CD4-positive, alpha-beta T cell (primary cell): ENCODE results near the gene PHF23. TPM values are rescaled to one million over a fixed set of nuclear protein-coding genes. Genes with fewer than 3 reads are reported as not detected.

ENCODE experiments used
- ATAC-seq: fragments of 200-7000 bp; cut with Tn5 transposase; one replicate; pipeline ENCODE4 v1.10.0; 2022; ENCODE audit warnings: mild to moderate bottlenecking; ENCODE audit not compliant: poor library complexity
- CTCF ChIA-PET: fragments of 350-600 bp; sonication (Branson Sonifier 250); formaldehyde crosslinking; loops from one replicate; lab custom pipeline; 2021; ENCODE audit warnings: antibody characterized with exemption, inconsistent platforms; lab: Charles Lee
- POLR2A ChIA-PET: fragments of 350-600 bp; sonication (Branson Sonifier 250); formaldehyde crosslinking; loops from one replicate; lab custom pipeline; 2021; ENCODE audit warnings: antibody characterized with exemption, inconsistent platforms; lab: Charles Lee
- DNase-seq, 14 experiments: peaks; one replicate each; pipeline ENCODE4 v3.0.0-alpha.2; 2013 to 2020; ENCODE audit warnings: mixed read lengths in 2 of 14
- H3K27ac ChIP-seq, 2 donors: one replicate each; pipeline versions ENCODE4 v1.5.1 to v1.7.0; 2013; ENCODE audit warnings: low read length in 2 of 2, low read depth in 1 of 2, mild to moderate bottlenecking in 1 of 2
- H3K27me3 ChIP-seq, 2 experiments: 1 replicate in 1 of 2; 2 replicates in 1 of 2; pipeline versions ENCODE4 v1.6.1 to v1.7.0; 2013; ENCODE audit warnings: low read length in 2 of 2, control low read depth in 1 of 2, mild to moderate bottlenecking in 1 of 2, moderate library complexity in 1 of 2; ENCODE audit not compliant: insufficient read depth in 2 of 2, control insufficient read depth in 1 of 2
- H3K36me3 ChIP-seq: one replicate; pipeline ENCODE4 v1.6.1; 2013; ENCODE audit warnings: low read length, control low read depth; ENCODE audit not compliant: insufficient read depth
- H3K4me1 ChIP-seq: one replicate; pipeline ENCODE4 v1.6.1; 2013; ENCODE audit warnings: low read length, control low read depth; ENCODE audit not compliant: insufficient read depth
- H3K4me3 ChIP-seq: one replicate; pipeline ENCODE4 v1.5.1; 2013; ENCODE audit warnings: mild to moderate bottlenecking, low read length, moderate library complexity
- H3K9me3 ChIP-seq, 2 experiments: 1 replicate in 1 of 2; 2 replicates in 1 of 2; pipeline versions ENCODE4 v1.6.1 to v1.7.0; 2013; ENCODE audit warnings: low read length in 2 of 2, mild to moderate bottlenecking in 2 of 2, control low read depth in 1 of 2, moderate library complexity in 1 of 2; ENCODE audit not compliant: control insufficient read depth in 1 of 2, insufficient read depth in 1 of 2
- H3K27ac Mint-ChIP-seq: one replicate; pipeline ENCODE4 v1.8.0; 2020; ENCODE audit warnings: mixed read lengths
- H3K27me3 Mint-ChIP-seq: one replicate; pipeline ENCODE4 v1.8.0; 2021; ENCODE audit warnings: mixed read lengths
- H3K36me3 Mint-ChIP-seq: one replicate; pipeline ENCODE4 v1.8.0; 2021; ENCODE audit warnings: low read depth, mixed read lengths
- H3K4me1 Mint-ChIP-seq: one replicate; pipeline ENCODE4 v1.8.0; 2021; ENCODE audit warnings: low read depth, mixed read lengths
- H3K4me3 Mint-ChIP-seq: one replicate; pipeline ENCODE4 v1.8.0; 2020; ENCODE audit warnings: mild to moderate bottlenecking, mixed read lengths
- H3K9me3 Mint-ChIP-seq: one replicate; pipeline ENCODE4 v1.8.0; 2020; ENCODE audit warnings: mixed read lengths
- intact Hi-C, 2 experiments: fragments of 100-400 bp; cut with DNase I in 1 of 2; cut with micrococcal nuclease in 1 of 2; formaldehyde crosslinking; loops; one replicate each; pipeline versions ENCODE4 v1.15.1 to v1.9.0; 2023 to 2025; cut with DNase I, micrococcal nuclease
- total RNA-seq, 174 experiments: library from RNA in 2 of 174; stranded (reverse) in 2 of 174; gene quantifications; one replicate each; pipeline ENCODE4 v1.2.3 and lab custom pipeline; 2021 to 2026
- TF ChIP-seq, protein P1 (sequence below): fragments of 200-600 bp; IDR thresholded peaks from one replicate; pipeline ENCODE4 v1.8.0; 2022; ENCODE audit warnings: antibody characterized with exemption, mild to moderate bottlenecking

Gene PHF23
- total RNA-seq, 2 experiments from 2014 or later, result 4.5 to 5.1 TPM

DNA sequence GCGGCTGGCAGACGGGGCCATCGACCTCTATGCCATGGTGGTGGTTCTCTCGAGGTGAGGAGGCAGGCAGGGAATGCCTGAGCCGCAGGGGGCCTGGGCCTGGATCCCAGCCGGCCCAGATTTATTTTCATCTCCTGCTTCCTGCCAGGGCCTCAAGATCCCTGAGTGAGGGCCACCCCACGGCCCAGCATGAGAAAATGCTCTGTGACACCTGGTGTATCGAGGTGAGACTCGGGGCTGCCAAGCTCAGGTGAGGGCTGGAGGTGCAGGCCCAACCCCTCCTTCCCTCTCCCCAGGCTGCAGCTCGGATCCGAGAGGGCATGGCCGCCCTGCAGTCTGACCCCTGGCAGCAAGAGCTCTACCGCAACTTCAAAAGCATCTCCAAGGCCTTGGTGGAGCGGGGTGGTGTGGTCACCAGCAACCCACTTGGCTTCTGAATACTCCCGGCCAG, 14.6 kb downstream of the PHF23 start:
- intact Hi-C loops, result loop anchor here in 1 of 2 experiments (5.0 kb wide), 1 partner anchor 83 kb away; the partner anchor contains the start of gene EIF5A
- Histone ChIP-seq H3K36me3 (peaks cover 75% of the 10 kb centered on the region), H3K27me3 (no peaks in the 10 kb centered on the region), H3K4me1 (peaks cover 18% of the 10 kb centered on the region), H3K9me3 (no peaks in the 10 kb centered on the region), H3K27ac (no peak overlapping the region), H3K4me3 (no peak overlapping the region)
- ChIA-PET CTCF (no interaction called here), POLR2A (interaction anchor here (13.1 kb wide), 1 partner anchor 13 kb away, joined by 234 read pairs; the partner anchor contains the start of genes DVL2, GABARAP and PHF23)
- no peaks in the 10 kb centered on the region for H3K9me3 Mint-ChIP-seq
- no peaks in the 10 kb centered on the region for H3K27me3 Mint-ChIP-seq
- ATAC-seq, result no peak
- peaks cover 18% of the 10 kb centered on the region for H3K4me1 Mint-ChIP-seq
- no peak for DNase-seq
- H3K27ac Mint-ChIP-seq, result no peak overlapping the region
- TF ChIP-seq, protein P1, sequence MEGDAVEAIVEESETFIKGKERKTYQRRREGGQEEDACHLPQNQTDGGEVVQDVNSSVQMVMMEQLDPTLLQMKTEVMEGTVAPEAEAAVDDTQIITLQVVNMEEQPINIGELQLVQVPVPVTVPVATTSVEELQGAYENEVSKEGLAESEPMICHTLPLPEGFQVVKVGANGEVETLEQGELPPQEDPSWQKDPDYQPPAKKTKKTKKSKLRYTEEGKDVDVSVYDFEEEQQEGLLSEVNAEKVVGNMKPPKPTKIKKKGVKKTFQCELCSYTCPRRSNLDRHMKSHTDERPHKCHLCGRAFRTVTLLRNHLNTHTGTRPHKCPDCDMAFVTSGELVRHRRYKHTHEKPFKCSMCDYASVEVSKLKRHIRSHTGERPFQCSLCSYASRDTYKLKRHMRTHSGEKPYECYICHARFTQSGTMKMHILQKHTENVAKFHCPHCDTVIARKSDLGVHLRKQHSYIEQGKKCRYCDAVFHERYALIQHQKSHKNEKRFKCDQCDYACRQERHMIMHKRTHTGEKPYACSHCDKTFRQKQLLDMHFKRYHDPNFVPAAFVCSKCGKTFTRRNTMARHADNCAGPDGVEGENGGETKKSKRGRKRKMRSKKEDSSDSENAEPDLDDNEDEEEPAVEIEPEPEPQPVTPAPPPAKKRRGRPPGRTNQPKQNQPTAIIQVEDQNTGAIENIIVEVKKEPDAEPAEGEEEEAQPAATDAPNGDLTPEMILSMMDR, result no peak
- H3K36me3 Mint-ChIP-seq, result peaks cover 57% of the 10 kb centered on the region
- H3K4me3 Mint-ChIP-seq, result no peak overlapping the region

- CTCF ChIA-PET, result no interaction called here
- TF ChIP-seq, protein P1, result no peak
- Mint-ChIP-seq H3K27me3 (no peaks in the 10 kb centered on the region), H3K4me3 (no peak overlapping the region), H3K27ac (no peak overlapping the region), H3K36me3 (peaks cover 51% of the 10 kb centered on the region), H3K9me3 (no peaks in the 10 kb centered on the region), H3K4me1 (peaks cover 22% of the 10 kb centered on the region)
- Histone ChIP-seq H3K27me3 (no peaks in the 10 kb centered on the region), H3K27ac (no peak overlapping the region), H3K4me3 (no peak overlapping the region), H3K4me1 (peaks cover 24% of the 10 kb centered on the region), H3K9me3 (no peaks in the 10 kb centered on the region), H3K36me3 (peaks cover 69% of the 10 kb centered on the region)
- DNase-seq, result no peak
- intact Hi-C loops, result loop anchor here in 1 of 2 experiments (5.0 kb wide), 1 partner anchor 83 kb away; the partner anchor contains the start of gene EIF5A
- ATAC-seq, result no peak
- POLR2A ChIA-PET, result interaction anchor here (13.1 kb wide), 1 partner anchor 14 kb away, joined by 234 read pairs; the partner anchor contains the start of genes DVL2, GABARAP and PHF23
Measured at GRCh38 chr17:7224110-7224509, 15.1 kb downstream of the PHF23 start.

DNA sequence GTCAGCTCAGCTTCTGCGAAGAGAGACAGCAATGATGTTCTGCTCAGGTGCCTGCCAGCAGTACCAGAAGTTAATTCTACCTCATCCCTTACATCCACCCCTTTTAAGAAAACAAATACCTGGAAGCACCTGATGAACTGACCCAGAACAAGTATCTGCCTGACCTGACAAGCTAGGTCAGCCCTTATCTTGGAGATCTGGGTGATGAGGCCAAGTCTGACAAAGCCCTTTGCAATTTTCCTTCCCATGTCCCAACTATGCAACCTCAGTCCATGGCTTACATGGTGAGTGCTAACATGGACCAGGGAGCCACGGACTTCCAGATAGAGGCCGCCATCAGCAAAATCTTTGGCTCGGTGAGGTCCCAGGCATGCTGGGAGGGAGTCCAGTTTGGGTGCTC, 15.9 kb downstream of the PHF23 start:
- H3K36me3 ChIP-seq, result peaks cover 63% of the 10 kb centered on the region
- TF ChIP-seq, protein P1, result no peak
- ChIA-PET POLR2A (interaction anchor here (1.5 to 13.1 kb wide), 2 partner anchors 14 to 113 kb away, joined by 3 to 234 read pairs; partner anchors contain the start of genes ACAP1, DVL2, GABARAP and PHF23), CTCF (no interaction called here)
- peaks cover 31% of the 10 kb centered on the region for H3K4me1 ChIP-seq
- Mint-ChIP-seq H3K27ac (no peak overlapping the region), H3K4me3 (peak overlapping the region; percentile 34), H3K27me3 (no peaks in the 10 kb centered on the region), H3K9me3 (no peaks in the 10 kb centered on the region), H3K36me3 (peaks cover 43% of the 10 kb centered on the region), H3K4me1 (peaks cover 29% of the 10 kb centered on the region)
- no peaks in the 10 kb centered on the region for H3K9me3 ChIP-seq
- no peak overlapping the region for H3K4me3 ChIP-seq
- ATAC-seq, result no peak
- H3K27me3 ChIP-seq, result no peaks in the 10 kb centered on the region
- intact Hi-C loops, result loop anchor here in 1 of 2 experiments (5.0 kb wide), 1 partner anchor 84 kb away; the partner anchor contains the start of gene EIF5A
- no peak for DNase-seq
- H3K27ac ChIP-seq, result no peak overlapping the region
